ENCODE results near the gene ASB7.

GRCh38 chr15:100631831-100632230 lies 29.4 kb downstream of the ASB7 start:
- no peak for TF ChIP-seq EP300 (IDR thresholded peaks at IDR 0.05)
- TF ChIP-seq POLR2A (IDR thresholded peaks at IDR 0.05), result no peak
- no peak for TF ChIP-seq POLR2AphosphoS5 (IDR thresholded peaks at IDR 0.05)
